Progenitor cell of endocrine pancreas (in vitro differentiated cells): Measurements from ENCODE around the gene PAPPA. TPM values are rescaled to one million over a fixed set of nuclear protein-coding genes. Genes with fewer than 3 reads are reported as not detected.

Experiments used
- DNase-seq: peaks from one replicate; pipeline ENCODE4 v3.0.0; 2021; ENCODE audit warnings: low spot score; ENCODE audit not compliant: unreplicated experiment
- H3K27ac Mint-ChIP-seq: 2 replicates; pipeline ENCODE4 v1.8.0; 2021; ENCODE audit warnings: mild to moderate bottlenecking, moderate library complexity, mixed read lengths
- H3K27me3 Mint-ChIP-seq: 2 replicates; pipeline ENCODE4 v1.8.0; 2021; ENCODE audit warnings: mixed read lengths
- H3K36me3 Mint-ChIP-seq: 2 replicates; pipeline ENCODE4 v1.8.0; 2022; ENCODE audit warnings: mixed read lengths; ENCODE audit not compliant: insufficient read depth
- H3K4me1 Mint-ChIP-seq: 2 replicates; pipeline ENCODE4 v1.8.0; 2021; ENCODE audit warnings: low read depth, mixed read lengths
- H3K4me3 Mint-ChIP-seq: 2 replicates; pipeline ENCODE4 v1.8.0; 2021; ENCODE audit warnings: low read depth, mild to moderate bottlenecking, moderate library complexity, mixed read lengths
- H3K9me3 Mint-ChIP-seq: 2 replicates; pipeline ENCODE4 v1.8.0; 2021; ENCODE audit warnings: low read depth, mixed read lengths
- CTCF ChIP-seq: fragments of 200-600 bp; sonication (generic); IDR thresholded peaks from one replicate; pipeline ENCODE4 v1.5.0; 2021; ENCODE audit warnings: antibody characterized with exemption, mild to moderate bottlenecking; ENCODE audit not compliant: unreplicated experiment
- total RNA-seq: library from RNA; stranded (reverse); gene quantifications from 2 replicates; pipeline ENCODE4 v1.2.1, GENCODE V29; 2021

The PAPPA gene
- total RNA-seq, 1 donor from 2014 or later, result 0.36 TPM

- no peak for DNase-seq
- peaks cover 67% of the 10 kb centered on the region for H3K27me3 Mint-ChIP-seq
Measured at GRCh38 chr9:116152390-116152789, 1.2 kb upstream of the PAPPA start.

GRCh38 chr9:116152941-116153764 is 438 bp upstream of the PAPPA start:
- H3K4me3 Mint-ChIP-seq, result peak overlapping the region; percentile 76
- H3K4me1 Mint-ChIP-seq, result peaks cover 28% of the 10 kb centered on the region
- H3K9me3 Mint-ChIP-seq, result no peaks in the 10 kb centered on the region
- no peak overlapping the region for H3K27ac Mint-ChIP-seq
- no peak for DNase-seq
- no peaks in the 10 kb centered on the region for H3K36me3 Mint-ChIP-seq
- H3K27me3 Mint-ChIP-seq, result peaks cover 74% of the 10 kb centered on the region
- TF ChIP-seq CTCF, result no peak

More at GRCh38 chr9:116152390-116152789, 1.2 kb upstream of the PAPPA start:
- Mint-ChIP-seq H3K4me1 (peaks cover 28% of the 10 kb centered on the region), H3K36me3 (no peaks in the 10 kb centered on the region), H3K9me3 (no peaks in the 10 kb centered on the region), H3K27ac (peak overlapping the region; percentile 2), H3K4me3 (no peak overlapping the region)
- peak; percentile 48 for TF ChIP-seq CTCF

- no peak overlapping the region for H3K27ac Mint-ChIP-seq
- no peaks in the 10 kb centered on the region for H3K36me3 Mint-ChIP-seq
- DNase-seq, result peak; percentile 33
- H3K9me3 Mint-ChIP-seq, result no peaks in the 10 kb centered on the region
- H3K4me1 Mint-ChIP-seq, result peaks cover 22% of the 10 kb centered on the region
- peak overlapping the region; percentile 63 for H3K4me3 Mint-ChIP-seq
- H3K27me3 Mint-ChIP-seq, result peaks cover 87% of the 10 kb centered on the region
- TF ChIP-seq CTCF, result no peak
Measured at GRCh38 chr9:116154334-116154975, 864 bp downstream of the PAPPA start.

- no peak for TF ChIP-seq CTCF
- Mint-ChIP-seq H3K27me3 (peaks cover 87% of the 10 kb centered on the region), H3K27ac (no peak overlapping the region), H3K36me3 (no peaks in the 10 kb centered on the region), H3K9me3 (no peaks in the 10 kb centered on the region), H3K4me1 (peaks cover 22% of the 10 kb centered on the region), H3K4me3 (peak overlapping the region; percentile 63)
- DNase-seq, result no peak
Measured at GRCh38 chr9:116154976-116155697, 1.5 kb downstream of the PAPPA start.

- DNase-seq, result no peak
- Mint-ChIP-seq H3K27ac (no peak overlapping the region), H3K4me3 (peak overlapping the region; percentile 63), H3K27me3 (peaks cover 87% of the 10 kb centered on the region), H3K4me1 (peaks cover 22% of the 10 kb centered on the region), H3K36me3 (no peaks in the 10 kb centered on the region), H3K9me3 (no peaks in the 10 kb centered on the region)
- no peak for TF ChIP-seq CTCF
Measured at GRCh38 chr9:116155698-116156039, 2.1 kb downstream of the PAPPA start.
